ENCODE results near the gene TNFRSF4.

Gene TNFRSF4

DNA sequence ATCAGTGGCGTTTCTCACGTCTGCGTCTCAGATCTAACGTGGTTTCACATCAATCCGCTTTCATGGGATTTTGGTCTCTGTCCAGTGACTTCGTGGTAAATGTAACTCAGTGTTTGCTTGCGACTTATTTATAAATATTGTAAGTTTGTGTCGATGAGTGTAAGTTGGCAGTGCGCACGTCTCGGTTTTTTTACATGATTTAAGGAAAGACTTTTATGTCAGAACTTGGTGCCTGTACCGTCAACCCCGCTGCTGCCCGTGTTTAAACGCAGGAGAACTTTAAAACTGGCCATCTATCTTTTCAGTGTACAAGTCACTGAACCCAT lies 19.6 kb upstream of the TNFRSF4 start:
- no peak for ATAC-seq (replicated peaks)
- peaks cover 29% of the 10 kb centered on the region in 2 donors for H3K4me1 Mint-ChIP-seq (ENCODE audit: low read depth in 2 of 2)
- no peaks in the 10 kb centered on the region for H3K27me3 Mint-ChIP-seq
- H3K4me3 Mint-ChIP-seq = peak overlapping the region; percentile 73 to 79
- H3K36me3 Mint-ChIP-seq (ENCODE audit: insufficient read depth) = peaks cover 20% of the 10 kb centered on the region
- no peak for DNase-seq
- no peaks in the 10 kb centered on the region for H3K9me3 Mint-ChIP-seq
- H3K27ac Mint-ChIP-seq = peak overlapping the region in 1 of 2 donors; percentile 83

DNA sequence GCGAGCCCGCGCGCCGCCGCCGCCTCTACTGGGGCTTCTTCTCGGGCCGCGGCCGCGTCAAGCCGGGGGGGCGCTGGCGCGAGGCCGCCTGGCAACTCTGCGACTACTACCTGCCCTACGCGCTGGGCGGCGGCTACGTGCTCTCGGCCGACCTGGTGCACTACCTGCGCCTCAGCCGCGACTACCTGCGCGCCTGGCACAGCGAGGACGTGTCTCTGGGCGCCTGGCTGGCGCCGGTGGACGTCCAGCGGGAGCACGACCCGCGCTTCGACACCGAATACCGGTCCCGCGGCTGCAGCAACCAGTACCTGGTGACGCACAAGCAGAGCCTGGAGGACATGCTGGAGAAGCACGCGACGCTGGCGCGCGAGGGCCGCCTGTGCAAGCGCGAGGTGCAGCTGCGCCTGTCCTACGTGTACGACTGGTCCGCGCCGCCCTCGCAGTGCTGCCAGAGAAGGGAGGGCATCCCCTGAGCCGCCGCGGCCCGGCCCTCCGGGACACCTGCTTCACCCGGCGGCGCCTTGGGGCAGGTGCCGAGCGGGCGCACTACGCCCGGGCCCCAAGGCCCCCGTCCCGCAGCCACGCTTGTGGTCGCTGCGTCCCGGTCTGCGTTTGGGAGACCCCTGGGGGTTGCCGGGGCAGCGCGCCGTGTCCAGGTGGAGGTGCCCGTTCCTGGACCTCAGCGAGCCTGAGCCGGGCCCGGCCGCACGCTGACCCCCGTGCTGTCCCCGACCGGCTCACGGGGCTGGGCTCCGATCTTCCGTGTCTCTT lies 19.0 kb upstream of the TNFRSF4 start:
- Mint-ChIP-seq H3K9me3 (no peaks in the 10 kb centered on the region), H3K4me1 (ENCODE audit: low read depth in 2 of 2) (peaks cover 29% of the 10 kb centered on the region in 2 donors), H3K27ac (peak overlapping the region; percentile 31 to 83), H3K27me3 (no peaks in the 10 kb centered on the region), H3K4me3 (peak overlapping the region; percentile 73 to 79), H3K36me3 (ENCODE audit: insufficient read depth) (peaks cover 25% of the 10 kb centered on the region)
- DNase-seq (no peak), ATAC-seq (replicated peaks) (no peak)

DNA sequence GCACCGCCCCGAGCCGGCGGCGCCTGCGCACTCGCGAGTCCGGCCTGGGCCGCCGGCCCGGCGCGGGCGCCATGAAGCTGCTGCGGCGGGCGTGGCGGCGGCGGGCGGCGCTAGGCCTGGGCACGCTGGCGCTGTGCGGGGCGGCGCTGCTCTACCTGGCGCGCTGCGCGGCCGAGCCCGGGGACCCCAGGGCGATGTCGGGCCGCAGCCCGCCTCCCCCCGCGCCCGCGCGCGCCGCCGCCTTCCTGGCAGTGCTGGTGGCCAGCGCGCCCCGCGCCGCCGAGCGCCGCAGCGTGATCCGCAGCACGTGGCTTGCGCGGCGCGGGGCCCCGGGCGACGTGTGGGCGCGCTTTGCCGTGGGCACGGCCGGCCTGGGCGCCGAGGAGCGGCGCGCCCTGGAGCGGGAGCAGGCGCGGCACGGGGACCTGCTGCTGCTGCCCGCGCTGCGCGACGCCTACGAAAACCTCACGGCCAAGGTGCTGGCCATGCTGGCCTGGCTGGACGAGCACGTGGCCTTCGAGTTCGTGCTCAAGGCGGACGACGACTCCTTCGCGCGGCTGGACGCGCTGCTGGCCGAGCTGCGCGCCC lies 18.3 kb upstream of the TNFRSF4 start, which contains the start of gene B3GALT6:
B3GALT6 (plus strand) TSS at position 30 of the 588 bp plus-strand sequence; CDS start at position 72, 42 bp downstream.
- no peaks in the 10 kb centered on the region for H3K27me3 Mint-ChIP-seq

DNA sequence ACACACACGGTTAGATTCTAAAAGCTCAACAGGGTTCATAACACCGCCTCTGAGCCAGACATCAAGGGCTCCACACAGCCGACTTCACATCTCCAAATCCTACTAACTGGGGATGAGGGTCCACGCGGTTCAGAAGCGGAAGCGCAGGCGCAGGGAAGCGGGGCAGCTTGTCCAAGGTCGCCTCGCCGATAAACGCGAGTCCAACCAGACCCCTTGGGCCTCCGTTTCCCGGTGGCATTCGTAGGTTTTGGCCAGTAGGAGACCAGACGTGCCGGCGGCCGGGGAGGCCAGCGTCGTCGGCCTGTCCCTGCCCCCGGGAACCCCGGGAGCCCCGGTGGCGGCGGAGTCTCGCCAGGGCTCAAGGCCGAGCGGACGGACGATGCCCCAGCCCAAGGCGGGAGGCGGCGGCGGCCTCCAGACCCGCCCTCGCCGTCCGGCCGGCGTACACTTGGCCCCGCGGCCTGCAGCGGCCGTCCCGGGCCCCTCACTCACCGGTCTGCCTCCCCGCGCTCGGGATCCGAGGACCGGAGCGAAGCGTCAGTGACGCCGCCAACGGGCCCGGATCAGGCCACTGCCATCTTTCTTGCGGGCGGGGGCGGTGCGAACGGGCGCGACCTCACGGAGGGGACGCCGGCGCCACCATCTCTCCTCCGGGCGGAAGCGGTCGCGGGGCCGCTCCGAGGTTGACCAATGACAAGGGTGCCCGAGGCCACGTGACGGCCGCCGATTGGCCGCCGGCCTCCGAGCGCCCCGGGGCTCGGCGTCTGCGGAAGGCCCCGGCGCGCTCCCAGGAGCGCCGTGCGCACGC lies 17.7 kb upstream of the TNFRSF4 start, which contains the start of gene SDF4:
SDF4 (minus strand) TSS at position 602 of the 808 bp plus-strand sequence. CDS start 3,229 bp downstream, outside the sequence.
- peaks cover 25% of the 10 kb centered on the region for H3K36me3 Mint-ChIP-seq (ENCODE audit: insufficient read depth)
- peak; percentile 95 for ATAC-seq (replicated peaks)
- H3K27ac Mint-ChIP-seq = peak within 1 kb of the TSS; percentile 80 to 91

More for the DNA sequence above, 18.3 kb upstream of the TNFRSF4 start, which contains the start of gene B3GALT6:
- Mint-ChIP-seq H3K9me3 (no peaks in the 10 kb centered on the region), H3K27ac (peak within 1 kb of the TSS; percentile 80 to 91), H3K36me3 (ENCODE audit: insufficient read depth) (peaks cover 25% of the 10 kb centered on the region), H3K4me3 (peak within 1 kb of the TSS; percentile 84 to 89), H3K4me1 (ENCODE audit: low read depth in 2 of 2) (peaks cover 29% of the 10 kb centered on the region in 2 donors)
- no peak for DNase-seq
- ATAC-seq (replicated peaks) = no peak

DNA sequence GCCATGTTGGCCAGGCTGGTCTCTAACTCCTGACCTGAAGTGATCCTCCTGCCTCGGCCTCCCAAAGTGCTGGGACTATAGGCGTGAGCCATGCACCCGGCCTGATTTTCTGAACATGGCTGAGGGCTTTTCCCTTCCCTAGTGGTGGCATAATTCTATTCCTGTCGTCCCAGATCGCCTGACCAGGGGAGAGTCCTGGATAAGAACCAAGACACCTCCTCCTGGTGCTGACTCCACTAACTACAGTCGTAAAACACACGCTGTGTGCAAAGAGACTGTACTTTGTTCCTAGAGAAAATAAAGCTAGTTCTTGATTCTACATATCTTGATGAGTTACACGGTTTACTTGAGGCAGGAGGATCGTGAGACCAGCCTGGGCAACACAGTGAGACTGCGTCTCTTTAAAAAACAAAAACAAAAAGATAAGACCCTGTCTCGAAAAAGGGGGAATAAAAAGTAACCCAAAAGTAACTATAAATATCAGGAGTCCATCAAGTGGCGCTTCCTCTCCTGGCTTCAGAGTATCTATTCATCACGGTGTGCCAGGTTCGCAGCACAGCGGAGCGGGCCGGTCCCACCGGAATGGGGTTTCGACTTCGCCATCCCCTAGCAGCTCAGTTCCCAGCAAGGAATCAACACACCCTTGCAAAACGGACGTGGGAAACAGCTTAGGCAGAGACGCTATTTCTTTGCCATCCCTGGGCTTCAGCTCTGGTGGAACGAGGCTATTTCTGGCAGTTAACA lies 16.9 kb upstream of the TNFRSF4 start:
- peaks cover 31 to 32% of the 10 kb centered on the region in 2 donors for H3K4me1 Mint-ChIP-seq (ENCODE audit: low read depth in 2 of 2)
- peak overlapping the region; percentile 84 to 89 for H3K4me3 Mint-ChIP-seq
- ATAC-seq (replicated peaks) (no peak), DNase-seq (no peak)
- no peaks in the 10 kb centered on the region for H3K27me3 Mint-ChIP-seq
- peak overlapping the region; percentile 80 to 91 for H3K27ac Mint-ChIP-seq
- no peaks in the 10 kb centered on the region for H3K9me3 Mint-ChIP-seq
- peaks cover 27% of the 10 kb centered on the region for H3K36me3 Mint-ChIP-seq (ENCODE audit: insufficient read depth)

More for the DNA sequence above, 17.7 kb upstream of the TNFRSF4 start, which contains the start of gene SDF4:
- Mint-ChIP-seq H3K4me3 (peak within 1 kb of the TSS; percentile 84 to 89), H3K9me3 (no peaks in the 10 kb centered on the region), H3K4me1 (ENCODE audit: low read depth in 2 of 2) (peaks cover 29% of the 10 kb centered on the region in 2 donors), H3K27me3 (no peaks in the 10 kb centered on the region)
- DNase-seq = peak; percentile 94 to 96 (median 95)

DNA sequence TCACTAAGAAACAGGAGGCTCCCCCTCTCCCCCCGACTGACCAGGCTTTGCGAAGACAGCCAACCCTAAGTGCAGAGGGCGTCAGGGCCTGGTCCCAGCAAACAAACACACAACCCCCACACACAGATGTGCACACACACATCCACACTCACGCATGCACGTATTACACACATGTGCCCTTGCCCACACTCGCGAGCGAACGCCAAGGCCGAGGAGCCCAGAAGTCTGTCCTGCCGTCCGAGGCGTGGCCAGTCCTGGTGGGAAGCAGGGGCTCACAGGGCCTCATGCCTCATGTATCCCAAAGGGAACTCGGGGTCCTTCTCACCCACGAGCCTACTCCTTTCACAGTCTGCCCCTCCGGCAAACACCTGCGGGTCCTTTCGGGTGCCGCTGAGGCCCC lies 15.8 kb upstream of the TNFRSF4 start:
- Mint-ChIP-seq H3K27me3 (no peaks in the 10 kb centered on the region), H3K36me3 (ENCODE audit: insufficient read depth) (peaks cover 31% of the 10 kb centered on the region), H3K4me1 (ENCODE audit: low read depth in 2 of 2) (peaks cover 36 to 37% of the 10 kb centered on the region in 2 donors), H3K4me3 (peak overlapping the region; percentile 42 to 89), H3K27ac (peak overlapping the region; percentile 80 to 91), H3K9me3 (no peaks in the 10 kb centered on the region)
- DNase-seq (no peak), ATAC-seq (replicated peaks) (no peak)

DNA sequence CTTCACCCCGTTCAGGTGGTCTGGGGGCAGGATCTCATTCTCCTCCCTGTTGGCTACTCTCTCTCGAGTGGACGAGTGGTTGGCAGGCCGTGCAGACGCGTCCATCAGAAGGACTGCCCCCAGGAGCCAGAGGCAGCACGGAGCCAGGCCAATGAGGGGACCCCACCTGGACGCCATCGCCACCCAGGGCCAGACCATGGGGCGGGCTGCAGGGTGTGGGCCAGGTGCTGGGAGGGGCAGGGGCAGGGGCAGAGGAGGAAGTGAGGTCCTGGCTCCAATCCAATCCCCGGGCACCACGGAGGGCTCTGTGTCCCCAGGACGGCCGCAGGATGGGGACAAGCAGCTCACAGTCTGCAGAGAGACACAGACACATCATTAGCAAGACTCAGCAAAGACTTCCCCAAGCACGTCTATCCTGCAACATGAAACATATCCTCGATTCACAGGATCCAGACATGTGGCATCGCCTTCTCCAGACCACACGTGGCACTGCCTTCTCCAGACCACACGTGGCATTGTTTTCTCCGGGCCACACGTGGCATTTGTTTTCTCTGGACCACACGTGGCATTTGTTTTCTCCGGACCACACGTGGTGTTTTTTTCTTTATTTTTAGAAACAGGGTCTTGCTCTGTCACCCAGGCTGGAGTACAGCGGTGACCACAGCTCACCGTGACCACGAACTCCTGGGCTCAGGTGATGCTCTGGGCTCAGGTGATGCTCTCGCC lies 14.8 kb upstream of the TNFRSF4 start:
- H3K27me3 Mint-ChIP-seq = no peaks in the 10 kb centered on the region
- ATAC-seq (replicated peaks) (no peak), DNase-seq (no peak)
- H3K4me3 Mint-ChIP-seq = no peak overlapping the region
- H3K27ac Mint-ChIP-seq = peak overlapping the region in 1 of 2 donors; percentile 80
- peaks cover 31% of the 10 kb centered on the region in 2 donors for H3K4me1 Mint-ChIP-seq (ENCODE audit: low read depth in 2 of 2)
- H3K36me3 Mint-ChIP-seq (ENCODE audit: insufficient read depth) = peaks cover 34% of the 10 kb centered on the region
- no peaks in the 10 kb centered on the region for H3K9me3 Mint-ChIP-seq

DNA sequence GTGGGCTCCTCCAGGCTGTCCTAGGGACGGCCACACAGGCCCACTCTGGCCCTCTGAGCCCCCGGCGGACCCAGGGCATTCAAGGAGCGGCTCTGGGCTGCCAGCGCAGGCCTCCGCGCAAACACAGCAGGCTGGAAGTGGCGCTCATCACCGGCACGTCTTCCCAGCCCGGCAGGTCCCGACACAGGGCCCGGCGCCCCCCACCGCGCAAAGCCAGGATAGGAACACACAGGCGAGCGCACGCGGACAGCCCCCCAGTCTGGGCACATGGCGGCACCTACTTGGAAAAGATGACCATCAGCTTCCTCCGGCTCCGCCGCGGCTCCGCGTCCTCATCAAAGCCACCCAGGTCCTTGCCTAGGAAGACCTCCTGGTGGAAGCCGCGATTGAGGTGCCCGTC lies 14.2 kb upstream of the TNFRSF4 start:
- H3K27ac Mint-ChIP-seq = no peak overlapping the region
- peaks cover 38% of the 10 kb centered on the region for H3K36me3 Mint-ChIP-seq (ENCODE audit: insufficient read depth)
- no peak overlapping the region for H3K4me3 Mint-ChIP-seq
- DNase-seq (no peak), ATAC-seq (replicated peaks) (no peak)
- no peaks in the 10 kb centered on the region for H3K27me3 Mint-ChIP-seq
- H3K9me3 Mint-ChIP-seq = no peaks in the 10 kb centered on the region
- H3K4me1 Mint-ChIP-seq (ENCODE audit: low read depth in 2 of 2) = peaks cover 27 to 29% of the 10 kb centered on the region in 2 donors

DNA sequence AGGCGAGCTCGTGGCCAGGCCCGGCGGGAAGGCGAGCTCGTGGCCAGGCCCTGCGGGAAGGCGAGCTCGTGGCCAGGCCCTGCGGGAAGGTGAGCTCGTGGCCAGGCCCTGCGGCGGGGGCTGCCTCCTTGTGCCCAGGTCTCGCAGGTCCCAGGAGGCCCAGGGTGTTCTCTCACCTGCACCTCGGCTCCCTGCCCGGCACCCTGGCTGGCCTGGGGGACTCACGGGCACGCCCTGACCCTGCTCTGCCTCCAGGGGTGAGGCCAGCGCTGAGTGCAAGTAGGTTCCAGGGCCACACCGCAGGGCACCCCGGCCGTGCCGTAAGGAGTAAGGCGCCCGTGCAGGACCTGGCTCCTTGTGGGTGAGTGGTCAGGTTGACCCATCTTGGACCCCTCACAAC lies 13.4 kb upstream of the TNFRSF4 start:
- DNase-seq (no peak), ATAC-seq (replicated peaks) (no peak)
- Mint-ChIP-seq H3K27ac (no peak overlapping the region), H3K36me3 (ENCODE audit: insufficient read depth) (peaks cover 42% of the 10 kb centered on the region), H3K4me3 (no peak overlapping the region), H3K9me3 (no peaks in the 10 kb centered on the region), H3K4me1 (ENCODE audit: low read depth in 2 of 2) (peaks cover 27 to 33% of the 10 kb centered on the region in 2 donors), H3K27me3 (no peaks in the 10 kb centered on the region)

DNA sequence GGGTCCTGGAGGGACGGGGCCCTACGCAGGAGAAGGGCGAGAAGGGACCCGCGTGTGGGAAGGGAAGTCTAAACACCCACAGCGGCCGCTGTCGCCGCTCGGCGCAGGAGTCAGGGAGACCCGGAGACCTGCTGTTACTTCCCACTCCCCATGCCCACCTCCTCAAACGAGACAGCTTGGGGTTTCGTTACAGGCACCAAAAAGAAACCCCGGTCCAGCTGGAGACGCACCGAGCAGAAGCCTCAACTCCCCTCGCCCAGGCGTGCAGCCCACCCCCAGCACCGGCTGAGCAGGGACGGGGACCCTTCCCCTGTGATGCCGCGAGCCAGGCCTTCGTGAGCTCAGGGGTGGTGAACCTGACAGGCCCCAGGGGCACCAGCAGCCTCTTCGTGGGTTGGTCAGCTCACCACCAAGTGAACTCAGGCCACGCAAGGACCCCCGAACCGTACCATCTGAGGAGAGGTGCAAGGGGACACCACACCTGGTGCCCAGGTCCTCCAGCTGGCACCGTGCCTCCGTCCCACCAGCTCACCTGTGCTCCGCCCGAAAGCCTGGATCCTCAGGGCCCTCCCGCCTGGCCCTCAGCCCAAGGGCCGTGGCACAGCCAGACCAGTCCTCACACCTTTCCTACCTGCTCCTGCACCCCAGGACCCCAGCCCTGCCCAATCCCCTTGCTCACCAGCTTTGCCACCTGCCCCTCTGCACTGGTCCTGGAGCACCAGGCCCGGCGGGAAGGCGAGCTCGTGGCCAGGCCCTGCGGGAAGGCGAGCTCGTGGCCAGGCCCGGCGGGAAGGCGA lies 12.8 kb upstream of the TNFRSF4 start:
- ATAC-seq (replicated peaks) (no peak), DNase-seq (no peak)
- H3K9me3 Mint-ChIP-seq = no peaks in the 10 kb centered on the region
- peaks cover 30 to 34% of the 10 kb centered on the region in 2 donors for H3K4me1 Mint-ChIP-seq (ENCODE audit: low read depth in 2 of 2)
- H3K27me3 Mint-ChIP-seq = no peaks in the 10 kb centered on the region
- no peak overlapping the region for H3K4me3 Mint-ChIP-seq
- no peak overlapping the region for H3K27ac Mint-ChIP-seq
- H3K36me3 Mint-ChIP-seq (ENCODE audit: insufficient read depth) = peaks cover 43% of the 10 kb centered on the region

DNA sequence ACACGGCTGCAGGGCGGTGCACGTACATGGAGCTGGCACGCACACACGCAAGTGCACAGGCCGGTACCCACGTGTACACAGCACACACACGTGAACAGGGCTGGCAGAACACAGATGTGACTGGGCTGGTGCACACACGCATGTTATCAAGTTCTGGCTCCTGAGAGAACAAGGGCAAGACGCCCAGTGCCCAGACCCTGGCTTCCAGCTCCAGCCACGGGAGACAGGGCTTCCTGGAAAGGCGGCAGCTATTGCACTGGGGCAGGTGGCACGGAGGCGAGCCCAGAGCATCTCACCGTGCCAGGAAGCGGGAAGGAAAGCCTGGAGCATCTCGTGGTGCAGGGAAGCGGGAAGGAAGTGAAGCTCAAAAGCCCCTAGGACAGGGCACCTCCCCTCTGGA lies 12.0 kb upstream of the TNFRSF4 start:
- Mint-ChIP-seq H3K36me3 (ENCODE audit: insufficient read depth) (peaks cover 45% of the 10 kb centered on the region), H3K27ac (peak overlapping the region in 1 of 2 donors; percentile 28), H3K27me3 (no peaks in the 10 kb centered on the region), H3K4me1 (ENCODE audit: low read depth in 2 of 2) (peaks cover 29 to 31% of the 10 kb centered on the region in 2 donors), H3K9me3 (no peaks in the 10 kb centered on the region), H3K4me3 (no peak overlapping the region)
- DNase-seq (no peak), ATAC-seq (replicated peaks) (no peak)

Measured in effector memory CD8-positive, alpha-beta T cell (primary cell).